Measurements from ENCODE around the gene NIM1K. TPM values are rescaled to one million over a fixed set of nuclear protein-coding genes. Genes with fewer than 3 reads are reported as not detected.
A peak's percentile ranks its signal among the peaks of the same experiment; 100 is the strongest.

Gene NIM1K
- under 1 TPM in 1 of 4 donors, not detected in 3; 0.41 TPM for total RNA-seq

DNA sequence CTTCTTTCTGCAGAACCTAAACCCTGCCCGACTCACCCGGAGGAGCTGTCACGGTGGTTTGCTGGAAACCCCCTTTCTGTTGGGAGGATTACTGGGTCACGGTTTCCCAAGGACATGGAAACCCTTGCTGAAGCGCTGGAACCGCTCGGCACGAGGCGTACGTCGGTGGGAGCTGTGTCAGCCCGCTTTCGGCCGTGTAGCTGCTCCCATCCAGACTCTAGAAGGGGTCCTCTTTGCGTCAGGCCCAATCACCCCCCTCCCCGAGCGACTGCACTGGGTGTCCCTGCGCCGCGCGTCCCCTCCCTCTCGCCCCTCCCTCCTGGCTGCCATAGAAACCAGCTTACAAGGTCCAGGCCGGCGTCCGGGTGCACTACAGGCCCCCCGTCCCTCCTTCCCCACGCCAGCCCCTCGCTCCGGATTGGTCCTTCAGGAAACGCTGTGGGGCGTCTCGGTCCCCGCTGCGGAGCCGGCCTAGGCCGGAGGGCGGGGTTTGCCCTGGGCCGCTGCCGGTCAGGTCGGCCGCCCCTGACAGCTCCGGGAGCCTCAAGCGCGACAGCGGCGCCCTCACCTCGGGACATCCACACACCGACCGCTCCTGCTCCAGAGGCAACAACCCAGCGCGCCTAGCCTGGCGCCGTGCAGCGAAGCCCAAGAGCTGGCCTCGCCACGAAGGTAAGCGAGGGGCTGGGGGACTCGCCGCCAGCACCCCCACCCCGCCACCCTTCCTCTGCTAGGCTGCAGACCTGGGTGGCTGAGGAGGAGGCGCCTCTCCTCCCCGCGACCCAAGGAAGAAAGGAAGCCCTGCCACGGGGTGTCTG is at the start of gene NIM1K:
Gene NIM1K, plus strand, starts transcription at position 486 of the 818 bp plus-strand sequence. CDS start 53,551 bp downstream, outside the sequence.
- intact Hi-C loops (cut with DNase I; ENCODE audit: low total_unique reads) (loop anchor here (5.0 to 10.0 kb wide), 3 partner anchors 70 to 120 kb away; partner anchors contain the start of genes HMGCS1 and ZNF131), in situ Hi-C loops (cut with MboI; ENCODE audit: low sequenced_read_pairs in 4 of 4) (no loop called here)
- no peak for TF ChIP-seq POLR2A (IDR thresholded peaks at IDR 0.05)
- TF ChIP-seq, protein P1, sequence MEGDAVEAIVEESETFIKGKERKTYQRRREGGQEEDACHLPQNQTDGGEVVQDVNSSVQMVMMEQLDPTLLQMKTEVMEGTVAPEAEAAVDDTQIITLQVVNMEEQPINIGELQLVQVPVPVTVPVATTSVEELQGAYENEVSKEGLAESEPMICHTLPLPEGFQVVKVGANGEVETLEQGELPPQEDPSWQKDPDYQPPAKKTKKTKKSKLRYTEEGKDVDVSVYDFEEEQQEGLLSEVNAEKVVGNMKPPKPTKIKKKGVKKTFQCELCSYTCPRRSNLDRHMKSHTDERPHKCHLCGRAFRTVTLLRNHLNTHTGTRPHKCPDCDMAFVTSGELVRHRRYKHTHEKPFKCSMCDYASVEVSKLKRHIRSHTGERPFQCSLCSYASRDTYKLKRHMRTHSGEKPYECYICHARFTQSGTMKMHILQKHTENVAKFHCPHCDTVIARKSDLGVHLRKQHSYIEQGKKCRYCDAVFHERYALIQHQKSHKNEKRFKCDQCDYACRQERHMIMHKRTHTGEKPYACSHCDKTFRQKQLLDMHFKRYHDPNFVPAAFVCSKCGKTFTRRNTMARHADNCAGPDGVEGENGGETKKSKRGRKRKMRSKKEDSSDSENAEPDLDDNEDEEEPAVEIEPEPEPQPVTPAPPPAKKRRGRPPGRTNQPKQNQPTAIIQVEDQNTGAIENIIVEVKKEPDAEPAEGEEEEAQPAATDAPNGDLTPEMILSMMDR (IDR thresholded peaks at IDR 0.05 in 4 of 5, conservative IDR thresholded peaks at IDR 0.05 in 1 of 5), result no peak
- H3K27me3 ChIP-seq, result no peaks in the 10 kb centered on the region
- H3K9me3 ChIP-seq, result no peaks in the 10 kb centered on the region
- ATAC-seq (peak; percentile 66 to 68), DNase-seq (peak; percentile 19 to 23)
- peak within 1 kb of the TSS; percentile 14 to 68 (median 42) for H3K27ac ChIP-seq
- peaks cover 0 to 25% of the 10 kb centered on the region in 2 donors for H3K4me1 ChIP-seq
- H3K36me3 ChIP-seq, result no peaks in the 10 kb centered on the region
- H3K4me3 ChIP-seq, result peak within 1 kb of the TSS; percentile 62 to 75 (median 70)

DNA sequence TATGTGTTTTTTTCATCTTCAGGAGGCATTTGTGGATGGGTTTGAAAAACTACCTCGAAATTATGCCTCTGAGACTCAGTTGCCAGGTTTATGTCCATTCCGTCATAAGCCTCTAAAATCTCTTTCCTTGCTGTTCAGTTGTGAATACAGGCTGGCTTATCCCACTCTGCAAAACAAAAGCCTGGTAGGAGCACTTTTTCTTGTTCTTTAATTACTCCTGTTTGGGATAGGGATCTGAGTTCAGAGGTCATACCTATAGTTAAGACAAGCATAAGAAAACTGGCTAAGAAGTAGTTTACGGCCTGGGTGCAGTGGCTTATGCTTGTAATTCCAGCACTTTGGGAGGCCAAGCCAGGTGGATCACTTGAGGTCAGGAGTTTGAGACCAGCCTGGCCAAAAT is 47.0 kb upstream of the NIM1K start:
- H3K9me3 ChIP-seq, result no peaks in the 10 kb centered on the region
- intact Hi-C loops (cut with DNase I; ENCODE audit: low total_unique reads) (no loop called here), in situ Hi-C loops (cut with MboI; ENCODE audit: low sequenced_read_pairs in 4 of 4) (no loop called here)
- peaks cover 0 to 19% of the 10 kb centered on the region in 2 donors for H3K36me3 ChIP-seq
- no peak overlapping the region for H3K27ac ChIP-seq
- TF ChIP-seq POLR2A (IDR thresholded peaks at IDR 0.05), result no peak
- TF ChIP-seq, protein P1 (IDR thresholded peaks at IDR 0.05 in 4 of 5, conservative IDR thresholded peaks at IDR 0.05 in 1 of 5), result no peak
- no peaks in the 10 kb centered on the region for H3K4me1 ChIP-seq
- no peak overlapping the region for H3K4me3 ChIP-seq
- no peak for ATAC-seq
- H3K27me3 ChIP-seq, result no peaks in the 10 kb centered on the region
- DNase-seq, result no peak

DNA sequence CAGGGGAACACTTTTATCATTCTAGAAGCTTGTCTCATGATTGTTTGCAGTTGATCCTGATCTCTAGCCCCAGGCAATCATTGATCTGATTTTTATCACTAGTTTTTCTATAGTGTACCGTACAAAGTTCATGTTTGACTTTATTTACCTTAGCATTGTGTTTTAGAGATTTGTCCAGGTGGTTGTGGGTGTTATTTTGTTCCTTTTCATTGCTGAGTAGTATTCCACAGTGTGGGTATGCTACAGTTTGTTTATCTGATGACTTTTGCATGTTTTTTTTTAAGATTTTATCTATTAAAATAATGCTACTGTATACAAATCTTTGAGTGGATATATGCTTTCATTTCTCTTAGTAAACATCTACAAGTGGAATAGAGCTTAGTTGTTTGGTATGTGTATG is 45.1 kb upstream of the NIM1K start:
- Histone ChIP-seq H3K9me3 (no peaks in the 10 kb centered on the region), H3K4me1 (no peaks in the 10 kb centered on the region), H3K27me3 (no peaks in the 10 kb centered on the region), H3K4me3 (no peak overlapping the region), H3K36me3 (peaks cover 0 to 19% of the 10 kb centered on the region in 2 donors), H3K27ac (no peak overlapping the region)
- DNase-seq, result no peak
- in situ Hi-C loops (cut with MboI; ENCODE audit: low sequenced_read_pairs in 4 of 4) (no loop called here), intact Hi-C loops (cut with DNase I; ENCODE audit: low total_unique reads) (no loop called here)
- ATAC-seq, result no peak
- no peak for TF ChIP-seq POLR2A (IDR thresholded peaks at IDR 0.05)
- TF ChIP-seq, protein P1 (IDR thresholded peaks at IDR 0.05 in 4 of 5, conservative IDR thresholded peaks at IDR 0.05 in 1 of 5), result no peak

DNA sequence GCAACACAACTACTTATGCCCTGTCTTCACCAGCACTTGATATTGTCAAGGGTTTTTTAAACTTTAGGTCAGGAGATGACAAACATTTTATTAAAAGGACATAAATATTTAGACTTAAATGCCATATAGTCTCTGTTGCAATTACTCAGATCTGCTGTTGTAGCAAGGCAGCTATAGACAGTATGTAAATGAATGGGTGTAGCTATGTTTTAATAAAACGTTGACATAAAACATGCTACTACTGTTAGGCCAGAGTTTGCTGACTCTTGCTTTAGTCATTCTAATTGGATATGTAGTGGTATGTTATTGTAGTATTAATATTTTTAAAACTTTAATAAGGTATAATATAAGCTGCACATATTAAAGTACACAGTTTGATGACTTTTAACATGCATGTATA is 43.6 kb upstream of the NIM1K start:
- TF ChIP-seq POLR2A (IDR thresholded peaks at IDR 0.05), result no peak
- TF ChIP-seq, protein P1 (IDR thresholded peaks at IDR 0.05 in 4 of 5, conservative IDR thresholded peaks at IDR 0.05 in 1 of 5), result no peak
- no peaks in the 10 kb centered on the region for H3K9me3 ChIP-seq
- no peak for ATAC-seq
- peaks cover 0 to 12% of the 10 kb centered on the region in 2 donors for H3K36me3 ChIP-seq
- peaks cover 0 to 7% of the 10 kb centered on the region in 2 donors for H3K4me1 ChIP-seq
- no peaks in the 10 kb centered on the region for H3K27me3 ChIP-seq
- no peak overlapping the region for H3K27ac ChIP-seq
- H3K4me3 ChIP-seq, result no peak overlapping the region
- intact Hi-C loops (cut with DNase I; ENCODE audit: low total_unique reads), result no loop called here
- in situ Hi-C loops (cut with MboI; ENCODE audit: low sequenced_read_pairs in 4 of 4), result no loop called here
- DNase-seq, result no peak

Measured in gastrocnemius medialis (tissue), 4 donors.